GM12878 (cell line): ENCODE results near the gene C10orf71.

Experiments used
- CEBPZ ChIP-seq: fragments of 150-350 bp; IDR thresholded peaks from 2 replicates; pipeline ENCODE4 v1.6.1; 2016; ENCODE audit warnings: low read depth, low read length
- CTCF ChIP-seq, 3 experiments: IDR thresholded peaks in 2 of 3; conservative IDR thresholded peaks in 1 of 3; 2 replicates each; pipeline ENCODE4 v1.5.1; 2011; ENCODE audit warnings: low read depth in 3 of 3, low read length in 3 of 3, mild to moderate bottlenecking in 3 of 3, control low read depth in 2 of 3, moderate library complexity in 2 of 3, inconsistent platforms in 1 of 3, mixed read lengths in 1 of 3; ENCODE audit not compliant: control insufficient read depth in 2 of 3, insufficient read depth in 1 of 3; ENCODE audit errors: extremely low read depth in 1 of 3
- EGR1 ChIP-seq, 2 experiments: IDR thresholded peaks; 1 replicate in 1 of 2; 2 replicates in 1 of 2; pipeline ENCODE4 v1.6.1; 2011 to 2012; ENCODE audit warnings: low read depth in 2 of 2, low read length in 2 of 2, borderline replicate concordance in 1 of 2, mild to moderate bottlenecking in 1 of 2, moderate library complexity in 1 of 2
- EZH2 ChIP-seq: IDR thresholded peaks from 2 replicates; pipeline ENCODE4 v1.6.1; 2012; ENCODE audit warnings: low read depth, mild to moderate bottlenecking, control low read depth, inconsistent platforms, low read length, borderline replicate concordance; ENCODE audit not compliant: control insufficient read depth
- MXI1 ChIP-seq: fragments of 150-350 bp; IDR thresholded peaks from 2 replicates; pipeline ENCODE4 v1.6.1; 2011; ENCODE audit warnings: low read depth, mild to moderate bottlenecking, inconsistent platforms, low read length, improper control_type of control experiment
- PAX8 ChIP-seq: fragments of 450-650 bp; IDR thresholded peaks from 2 replicates; pipeline ENCODE4 v1.6.1; 2017; ENCODE audit warnings: mild to moderate bottlenecking, moderate library complexity
- POLR2A ChIP-seq: IDR thresholded peaks from 2 replicates; pipeline ENCODE4 v1.6.1; 2011; ENCODE audit warnings: low read depth, mild to moderate bottlenecking, low read length
- RELA ChIP-seq: fragments of 450-650 bp; IDR thresholded peaks from 2 replicates; pipeline ENCODE4 v1.8.0; 2014; ENCODE audit warnings: borderline replicate concordance; ENCODE audit not compliant: partially characterized antibody
- REST ChIP-seq: IDR thresholded peaks from 2 replicates; pipeline ENCODE4 v1.6.1; 2012; ENCODE audit warnings: mild to moderate bottlenecking, low read depth, low read length
- SMARCA5 ChIP-seq: fragments of 450-650 bp; IDR thresholded peaks from 2 replicates; pipeline ENCODE4 v1.6.1; 2017; ENCODE audit warnings: mild to moderate bottlenecking
- SMC3 ChIP-seq: IDR thresholded peaks from 2 replicates; pipeline ENCODE4 v1.6.1; 2011; ENCODE audit warnings: low read length, improper control_type of control experiment, borderline replicate concordance
- SUZ12 ChIP-seq: fragments of 200-600 bp; sonication (generic); IDR thresholded peaks from one replicate; pipeline ENCODE4 v1.6.1; 2018; ENCODE audit warnings: antibody characterized with exemption, mild to moderate bottlenecking; ENCODE audit not compliant: unreplicated experiment
- TF ChIP-seq, protein P1 (sequence below): fragments of 450-650 bp; IDR thresholded peaks from 2 replicates; pipeline ENCODE4 v1.6.1; 2017; ENCODE audit warnings: mild to moderate bottlenecking
- TF ChIP-seq, protein P2 (sequence below): fragments of 450-650 bp; IDR thresholded peaks from 2 replicates; pipeline ENCODE4 v1.6.1; 2017; ENCODE audit warnings: mild to moderate bottlenecking, low read depth, inconsistent platforms; ENCODE audit not compliant: poor library complexity, severe bottlenecking

DNA sequence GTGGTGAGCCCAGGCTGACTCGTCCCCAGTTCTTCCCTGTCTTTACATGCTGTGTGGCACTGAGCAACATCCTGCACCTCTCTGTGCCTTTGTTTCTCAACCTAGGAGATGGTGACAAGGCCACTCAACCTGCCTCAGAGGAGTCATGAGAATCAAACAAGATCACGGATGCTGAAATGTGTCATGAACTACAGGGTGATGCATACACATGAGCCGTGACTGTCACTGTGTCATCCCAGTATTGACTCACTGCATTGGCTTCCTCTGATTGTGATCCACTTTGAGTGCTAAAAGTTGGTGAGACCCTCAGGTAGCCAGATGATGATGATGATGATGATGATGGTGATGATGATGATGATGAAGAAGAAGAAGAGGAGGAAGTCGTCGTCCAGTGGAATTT lies 11.5 kb downstream of the C10orf71 start:
- TF ChIP-seq CTCF (IDR thresholded peaks at IDR 0.05 in 2 of 3, conservative IDR thresholded peaks at IDR 0.05 in 1 of 3; ENCODE audit: control insufficient read depth in 2 of 3, extremely low read depth in 1 of 3, insufficient read depth in 1 of 3, low read depth in 3 of 3, low read length in 3 of 3) (no peak), EZH2 (no peak), PAX8 (no peak), RELA (no peak), MXI1 (no peak), SMARCA5 (0 out of 2 replicates have a peak, but pooled peaks have one; percentile 34), SMC3 (no peak), SUZ12 (no peak), POLR2A (no peak), CEBPZ (no peak), REST (no peak), EGR1 (IDR thresholded peaks at IDR 0.05; ENCODE audit: borderline replicate concordance in 1 of 2, low read depth in 2 of 2, low read length in 2 of 2) (no peak)
- TF ChIP-seq, protein P1, sequence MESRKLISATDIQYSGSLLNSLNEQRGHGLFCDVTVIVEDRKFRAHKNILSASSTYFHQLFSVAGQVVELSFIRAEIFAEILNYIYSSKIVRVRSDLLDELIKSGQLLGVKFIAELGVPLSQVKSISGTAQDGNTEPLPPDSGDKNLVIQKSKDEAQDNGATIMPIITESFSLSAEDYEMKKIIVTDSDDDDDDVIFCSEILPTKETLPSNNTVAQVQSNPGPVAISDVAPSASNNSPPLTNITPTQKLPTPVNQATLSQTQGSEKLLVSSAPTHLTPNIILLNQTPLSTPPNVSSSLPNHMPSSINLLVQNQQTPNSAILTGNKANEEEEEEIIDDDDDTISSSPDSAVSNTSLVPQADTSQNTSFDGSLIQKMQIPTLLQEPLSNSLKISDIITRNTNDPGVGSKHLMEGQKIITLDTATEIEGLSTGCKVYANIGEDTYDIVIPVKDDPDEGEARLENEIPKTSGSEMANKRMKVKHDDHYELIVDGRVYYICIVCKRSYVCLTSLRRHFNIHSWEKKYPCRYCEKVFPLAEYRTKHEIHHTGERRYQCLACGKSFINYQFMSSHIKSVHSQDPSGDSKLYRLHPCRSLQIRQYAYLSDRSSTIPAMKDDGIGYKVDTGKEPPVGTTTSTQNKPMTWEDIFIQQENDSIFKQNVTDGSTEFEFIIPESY: no peak
- TF ChIP-seq, protein P2, sequence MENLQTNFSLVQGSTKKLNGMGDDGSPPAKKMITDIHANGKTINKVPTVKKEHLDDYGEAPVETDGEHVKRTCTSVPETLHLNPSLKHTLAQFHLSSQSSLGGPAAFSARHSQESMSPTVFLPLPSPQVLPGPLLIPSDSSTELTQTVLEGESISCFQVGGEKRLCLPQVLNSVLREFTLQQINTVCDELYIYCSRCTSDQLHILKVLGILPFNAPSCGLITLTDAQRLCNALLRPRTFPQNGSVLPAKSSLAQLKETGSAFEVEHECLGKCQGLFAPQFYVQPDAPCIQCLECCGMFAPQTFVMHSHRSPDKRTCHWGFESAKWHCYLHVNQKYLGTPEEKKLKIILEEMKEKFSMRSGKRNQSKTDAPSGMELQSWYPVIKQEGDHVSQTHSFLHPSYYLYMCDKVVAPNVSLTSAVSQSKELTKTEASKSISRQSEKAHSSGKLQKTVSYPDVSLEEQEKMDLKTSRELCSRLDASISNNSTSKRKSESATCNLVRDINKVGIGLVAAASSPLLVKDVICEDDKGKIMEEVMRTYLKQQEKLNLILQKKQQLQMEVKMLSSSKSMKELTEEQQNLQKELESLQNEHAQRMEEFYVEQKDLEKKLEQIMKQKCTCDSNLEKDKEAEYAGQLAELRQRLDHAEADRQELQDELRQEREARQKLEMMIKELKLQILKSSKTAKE: no peak
